Measurements from ENCODE around the gene LYRM4. TPM values are rescaled to one million over a fixed set of nuclear protein-coding genes. Genes with fewer than 3 reads are reported as not detected.

Gene LYRM4
- total RNA-seq, 1 donor, result 25.5 TPM

DNA sequence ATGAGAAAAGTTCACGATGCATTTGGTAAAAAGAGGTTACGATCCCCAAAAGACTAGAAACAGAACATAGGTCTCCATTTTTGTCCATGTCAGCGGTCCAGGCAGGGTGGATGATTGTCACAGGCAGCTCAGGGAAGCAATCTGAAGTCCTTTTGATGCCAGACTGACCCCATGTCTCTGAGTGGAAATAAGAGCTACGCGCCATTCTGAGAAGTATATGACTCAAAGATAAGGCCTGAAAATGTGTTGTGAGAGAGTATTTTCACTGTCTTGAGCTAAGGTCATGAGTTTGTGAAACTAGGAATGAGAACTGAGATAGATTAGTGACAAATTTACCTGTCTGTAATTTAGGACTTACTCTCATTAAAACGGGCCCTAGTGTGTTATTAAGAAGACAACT, 69.5 kb downstream of the LYRM4 start:
- no peak overlapping the region for H3K4me3 ChIP-seq (ENCODE audit: low read length)
- H3K27me3 ChIP-seq (ENCODE audit: insufficient read depth, low read length), result no peaks in the 10 kb centered on the region
- H3K4me1 ChIP-seq (ENCODE audit: insufficient read depth, low read length), result no peaks in the 10 kb centered on the region
- no peaks in the 10 kb centered on the region for H3K9me3 ChIP-seq (ENCODE audit: low read depth, low read length)

DNA sequence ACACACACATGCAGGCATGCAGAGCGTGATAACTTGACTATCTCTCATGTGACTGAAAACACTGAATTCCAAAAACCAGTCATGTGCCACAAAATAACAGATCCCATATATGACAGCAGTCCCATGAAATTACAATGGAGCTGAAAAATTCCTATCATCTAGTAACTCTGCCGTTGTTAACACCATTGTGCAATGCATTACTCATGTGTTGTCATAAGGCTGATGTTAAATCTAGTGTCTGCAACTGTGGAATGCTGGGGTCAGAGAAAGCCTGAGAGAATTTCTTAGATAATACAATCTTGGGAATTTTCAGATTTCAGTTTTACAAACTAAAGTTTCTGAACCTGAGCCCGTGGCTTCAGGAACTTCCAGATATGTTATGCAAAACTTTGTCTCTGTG, 70.2 kb downstream of the LYRM4 start:
- no peaks in the 10 kb centered on the region for H3K27me3 ChIP-seq (ENCODE audit: insufficient read depth, low read length)
- no peaks in the 10 kb centered on the region for H3K9me3 ChIP-seq (ENCODE audit: low read depth, low read length)
- H3K4me3 ChIP-seq (ENCODE audit: low read length), result no peak overlapping the region
- H3K4me1 ChIP-seq (ENCODE audit: insufficient read depth, low read length), result no peaks in the 10 kb centered on the region

DNA sequence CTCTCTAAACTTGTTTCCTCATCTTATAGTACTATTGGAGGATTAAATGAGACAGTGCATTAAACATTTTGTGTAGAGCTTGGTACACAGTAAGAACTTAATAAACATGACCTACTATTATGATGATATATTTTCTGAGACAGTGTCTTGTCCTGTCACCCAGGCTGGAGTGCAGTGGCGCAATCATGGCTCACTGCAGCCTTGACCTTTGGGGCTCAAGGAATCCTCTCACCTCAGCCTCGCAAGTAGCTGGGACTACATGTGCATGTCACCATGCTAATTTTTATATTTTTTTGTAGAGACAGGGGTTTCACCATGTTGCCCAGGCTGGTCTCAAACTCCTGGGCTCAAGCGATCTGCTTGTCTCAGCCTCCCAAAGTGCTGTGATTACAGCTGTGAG, 72.1 kb downstream of the LYRM4 start:
- no peak overlapping the region for H3K4me3 ChIP-seq (ENCODE audit: low read length)
- no peaks in the 10 kb centered on the region for H3K9me3 ChIP-seq (ENCODE audit: low read depth, low read length)
- no peaks in the 10 kb centered on the region for H3K27me3 ChIP-seq (ENCODE audit: insufficient read depth, low read length)
- no peaks in the 10 kb centered on the region for H3K4me1 ChIP-seq (ENCODE audit: insufficient read depth, low read length)

DNA sequence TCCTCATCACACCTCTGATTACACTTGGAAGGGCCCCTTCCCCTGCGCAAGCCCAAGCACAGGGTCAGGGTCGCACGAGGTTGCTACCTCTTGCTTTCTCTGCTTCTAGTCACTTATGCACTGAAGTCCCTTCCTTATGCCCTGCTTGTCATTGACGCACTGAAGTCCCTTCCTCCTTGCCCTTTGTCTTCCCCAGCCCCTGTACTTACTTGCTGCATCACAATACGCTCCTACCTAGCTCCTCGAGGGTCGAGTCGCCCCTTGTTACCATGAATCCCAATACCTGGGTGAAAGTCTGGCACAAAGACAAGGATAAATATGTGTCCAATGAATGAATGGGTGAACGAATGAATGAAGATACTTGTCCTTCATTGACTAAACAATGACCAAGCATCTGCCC, 75.9 kb downstream of the LYRM4 start:
- Histone ChIP-seq H3K4me1 (ENCODE audit: insufficient read depth, low read length) (peaks cover 7% of the 10 kb centered on the region), H3K9me3 (ENCODE audit: low read depth, low read length) (no peaks in the 10 kb centered on the region), H3K27me3 (ENCODE audit: insufficient read depth, low read length) (no peaks in the 10 kb centered on the region)

DNA sequence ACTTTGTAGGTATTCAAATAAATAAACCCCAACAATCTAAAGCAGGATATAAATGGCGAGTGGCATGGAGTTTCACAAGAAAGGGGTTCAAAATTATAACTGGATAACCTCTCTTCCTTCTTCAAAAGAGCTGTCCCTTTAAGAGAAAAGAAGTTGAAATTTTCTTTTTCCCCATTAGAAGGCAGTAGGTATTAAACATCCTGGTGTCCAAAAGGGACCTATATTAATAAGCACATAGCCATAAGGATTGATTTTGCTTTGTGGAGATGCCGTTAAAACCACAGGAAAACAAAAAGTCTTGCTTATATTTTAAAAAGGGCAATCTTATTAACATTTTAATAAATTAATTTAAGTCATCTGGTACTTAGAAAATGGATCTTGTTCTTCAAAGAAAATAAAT, 76.5 kb downstream of the LYRM4 start:
- Histone ChIP-seq H3K4me3 (ENCODE audit: low read length) (no peak overlapping the region), H3K9me3 (ENCODE audit: low read depth, low read length) (no peaks in the 10 kb centered on the region), H3K4me1 (ENCODE audit: insufficient read depth, low read length) (peaks cover 7% of the 10 kb centered on the region), H3K27me3 (ENCODE audit: insufficient read depth, low read length) (no peaks in the 10 kb centered on the region)

More for the DNA sequence above, 75.9 kb downstream of the LYRM4 start:
- H3K4me3 ChIP-seq (ENCODE audit: low read length), result no peak overlapping the region

DNA sequence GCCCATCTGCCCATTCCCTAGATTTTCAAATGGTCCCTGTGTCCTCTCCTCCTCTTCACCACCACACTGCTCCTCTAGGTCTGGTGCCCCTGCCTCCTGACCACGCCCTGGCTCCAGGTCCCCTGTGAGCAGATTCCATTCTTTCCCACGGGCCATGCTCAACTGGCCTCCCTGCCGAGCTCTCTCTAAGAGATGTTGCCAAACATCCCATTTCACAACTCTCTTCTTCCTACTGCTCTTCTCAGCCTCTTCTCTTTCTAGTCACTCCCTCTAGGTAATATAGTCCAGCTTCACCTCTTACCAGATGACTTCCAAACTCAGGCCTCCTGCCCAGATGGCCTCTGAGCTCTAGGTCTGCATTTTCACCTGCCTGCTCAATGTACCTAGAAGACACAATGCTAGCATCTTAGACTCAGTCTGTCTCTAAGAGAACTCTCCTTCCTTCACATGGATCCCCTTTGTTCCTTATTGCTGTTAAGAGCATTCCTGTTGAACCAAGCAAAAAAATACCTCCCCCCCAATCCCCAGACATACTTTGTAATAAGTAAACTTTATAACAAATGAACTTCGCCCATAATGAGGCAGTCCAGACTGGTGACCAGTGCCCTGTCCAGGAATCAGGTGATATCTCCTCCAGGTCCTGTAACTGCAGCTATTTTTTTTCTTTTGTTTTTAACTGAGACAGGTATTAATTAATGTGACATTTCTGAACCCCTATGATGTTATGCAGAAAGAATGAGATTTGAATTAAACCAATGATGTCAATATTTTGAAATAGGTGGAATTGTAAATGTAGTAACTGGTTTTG, 79.0 kb downstream of the LYRM4 start:
- H3K4me3 ChIP-seq (ENCODE audit: low read length), result no peak overlapping the region
- H3K4me1 ChIP-seq (ENCODE audit: insufficient read depth, low read length), result peaks cover 13% of the 10 kb centered on the region
- H3K27me3 ChIP-seq (ENCODE audit: insufficient read depth, low read length), result no peaks in the 10 kb centered on the region
- no peaks in the 10 kb centered on the region for H3K9me3 ChIP-seq (ENCODE audit: low read depth, low read length)

DNA sequence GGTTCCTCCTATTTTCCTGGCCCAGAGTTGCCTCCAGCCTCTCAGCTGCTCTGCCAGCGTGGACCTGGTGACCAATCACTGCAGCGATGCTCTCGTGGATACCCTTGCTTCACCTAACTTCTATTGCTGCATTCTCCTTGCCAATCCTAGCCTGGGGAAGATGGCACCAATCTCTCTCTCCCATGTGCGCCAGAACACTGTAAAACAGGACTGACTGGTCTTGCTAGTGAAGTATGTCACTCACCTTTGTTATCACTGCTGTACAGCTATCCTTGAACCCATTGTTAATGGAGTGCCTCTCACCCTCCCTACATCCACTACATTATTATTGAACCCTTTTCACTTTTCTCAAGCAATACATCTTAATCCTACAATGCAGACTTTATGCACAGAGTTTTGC, 80.1 kb downstream of the LYRM4 start:
- Histone ChIP-seq H3K27me3 (ENCODE audit: insufficient read depth, low read length) (no peaks in the 10 kb centered on the region), H3K9me3 (ENCODE audit: low read depth, low read length) (no peaks in the 10 kb centered on the region), H3K4me1 (ENCODE audit: insufficient read depth, low read length) (peaks cover 22% of the 10 kb centered on the region), H3K4me3 (ENCODE audit: low read length) (no peak overlapping the region)

DNA sequence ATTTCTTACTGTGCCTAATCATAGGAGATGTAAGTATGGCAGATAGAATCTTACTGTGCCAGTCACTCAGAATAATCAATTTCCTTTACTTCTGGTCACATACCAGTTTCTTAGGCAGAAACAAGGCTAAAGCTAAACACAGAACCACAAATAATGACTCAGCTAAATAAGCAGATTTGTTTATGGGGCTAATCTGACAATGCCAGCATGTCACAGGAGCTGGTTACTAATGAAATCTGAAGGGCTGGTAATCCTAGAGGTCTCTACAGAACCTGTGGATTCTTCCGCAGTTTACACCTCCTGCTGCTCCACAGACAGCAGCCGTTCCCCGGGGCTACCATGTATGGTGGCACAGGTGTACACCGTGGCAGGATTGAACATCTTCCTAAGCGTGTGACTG, 80.8 kb downstream of the LYRM4 start:
- no peaks in the 10 kb centered on the region for H3K27me3 ChIP-seq (ENCODE audit: insufficient read depth, low read length)
- no peaks in the 10 kb centered on the region for H3K9me3 ChIP-seq (ENCODE audit: low read depth, low read length)
- H3K4me3 ChIP-seq (ENCODE audit: low read length), result no peak overlapping the region
- peaks cover 29% of the 10 kb centered on the region for H3K4me1 ChIP-seq (ENCODE audit: insufficient read depth, low read length)

DNA sequence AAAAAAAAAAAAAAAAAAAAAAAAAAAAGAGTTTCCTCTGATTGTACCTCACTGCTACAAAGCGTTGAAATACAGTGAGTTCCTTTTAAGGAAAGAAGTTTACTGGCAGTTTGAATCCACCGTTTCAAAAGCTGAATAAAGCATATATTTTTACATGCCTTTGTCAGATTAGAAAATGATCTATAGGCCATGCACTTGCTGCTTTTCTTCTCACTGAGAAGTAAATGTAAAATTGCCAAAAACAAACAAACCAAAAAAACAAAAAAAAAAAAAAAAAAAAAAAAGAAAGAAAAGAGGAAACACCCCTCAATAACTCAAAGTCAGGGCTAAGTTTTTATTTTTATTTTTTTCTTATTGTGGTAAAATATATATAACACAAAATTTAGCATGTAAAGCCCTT, 81.9 kb downstream of the LYRM4 start:
- Histone ChIP-seq H3K9me3 (ENCODE audit: low read depth, low read length) (no peaks in the 10 kb centered on the region), H3K4me1 (ENCODE audit: insufficient read depth, low read length) (peaks cover 39% of the 10 kb centered on the region), H3K27me3 (ENCODE audit: insufficient read depth, low read length) (no peaks in the 10 kb centered on the region), H3K4me3 (ENCODE audit: low read length) (no peak overlapping the region)

DNA sequence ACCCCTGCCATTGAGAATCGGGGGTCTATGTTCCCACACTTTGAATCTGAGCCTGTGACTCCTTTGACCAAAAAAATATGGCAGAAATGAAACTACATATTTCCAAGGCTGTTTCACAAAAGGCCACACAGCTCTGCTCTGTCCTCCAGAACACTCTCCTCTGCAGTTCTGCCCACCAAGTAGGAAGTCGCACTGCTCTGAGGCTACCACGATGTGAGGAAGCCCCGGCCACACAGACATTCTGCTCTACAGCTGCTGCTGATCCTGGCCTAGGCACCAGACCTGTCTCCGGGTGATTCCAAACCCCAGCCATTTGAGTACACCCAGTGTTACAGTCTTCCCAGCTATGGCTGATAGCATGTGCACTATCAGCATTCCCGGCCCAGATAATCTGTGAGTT, 85.1 kb downstream of the LYRM4 start:
- Histone ChIP-seq H3K9me3 (ENCODE audit: low read depth, low read length) (no peaks in the 10 kb centered on the region), H3K27me3 (ENCODE audit: insufficient read depth, low read length) (no peaks in the 10 kb centered on the region), H3K4me3 (ENCODE audit: low read length) (no peak overlapping the region), H3K4me1 (ENCODE audit: insufficient read depth, low read length) (peaks cover 34% of the 10 kb centered on the region)

DNA sequence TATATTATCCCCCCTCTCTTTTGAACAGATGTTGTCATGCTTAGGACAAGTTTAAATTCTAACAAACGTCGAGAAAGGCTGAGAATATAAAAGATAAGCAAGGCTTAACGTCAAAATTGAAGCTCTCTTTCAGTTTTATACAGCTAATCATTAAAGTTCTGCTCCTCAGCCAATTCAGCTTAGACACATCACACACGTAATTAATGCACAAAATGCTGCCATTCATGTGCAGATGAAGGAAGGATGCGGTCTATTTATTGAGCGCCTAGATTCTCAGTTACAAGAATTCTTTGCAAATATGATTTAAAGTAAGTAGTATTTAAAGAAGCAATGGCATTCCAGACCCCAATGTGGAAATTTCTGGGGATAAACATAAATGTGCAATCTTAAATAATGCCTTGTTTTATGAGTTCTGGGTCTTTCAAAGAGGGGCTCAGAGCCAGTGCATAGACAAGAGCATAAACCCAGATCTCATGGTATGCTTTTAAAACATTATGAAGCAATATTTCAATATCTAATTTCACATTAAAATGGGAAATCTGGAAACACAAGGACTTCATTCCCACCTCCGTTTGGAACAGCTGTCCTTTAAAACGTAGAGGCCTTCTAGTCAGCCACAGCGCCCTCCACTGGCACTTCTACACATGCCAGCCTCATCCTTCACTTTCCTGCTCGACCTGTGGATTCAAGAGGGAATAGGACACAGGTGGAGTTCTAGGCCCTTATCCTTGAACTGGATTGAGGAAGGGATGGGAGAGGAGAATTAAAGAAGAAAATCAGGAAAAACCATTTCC, 85.8 kb downstream of the LYRM4 start:
- H3K9me3 ChIP-seq (ENCODE audit: low read depth, low read length), result no peaks in the 10 kb centered on the region
- H3K4me3 ChIP-seq (ENCODE audit: low read length), result no peak overlapping the region
- H3K27me3 ChIP-seq (ENCODE audit: insufficient read depth, low read length), result no peaks in the 10 kb centered on the region
- peaks cover 34% of the 10 kb centered on the region for H3K4me1 ChIP-seq (ENCODE audit: insufficient read depth, low read length)

DNA sequence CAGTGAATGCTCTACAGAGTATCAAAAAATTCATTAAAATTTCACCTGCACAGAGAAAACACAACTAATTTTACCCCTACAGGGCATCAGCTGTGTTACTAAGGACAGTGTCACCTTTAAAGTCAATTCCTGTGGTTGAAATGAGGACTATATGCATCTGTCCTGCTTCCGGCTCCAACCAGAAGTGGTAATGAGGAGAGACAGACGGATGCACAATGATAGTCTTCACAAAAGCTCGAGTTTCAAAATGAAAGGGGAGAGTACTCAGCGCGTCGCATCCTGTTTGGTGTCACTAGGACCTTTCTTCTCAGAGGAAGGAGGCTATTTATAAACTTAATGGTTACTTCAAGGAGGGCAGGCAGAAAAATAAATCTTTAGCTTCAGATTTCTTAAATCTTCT, 86.5 kb downstream of the LYRM4 start:
- Histone ChIP-seq H3K9me3 (ENCODE audit: low read depth, low read length) (no peaks in the 10 kb centered on the region), H3K4me3 (ENCODE audit: low read length) (peak overlapping the region; percentile 9), H3K27me3 (ENCODE audit: insufficient read depth, low read length) (no peaks in the 10 kb centered on the region), H3K4me1 (ENCODE audit: insufficient read depth, low read length) (peaks cover 34% of the 10 kb centered on the region)

DNA sequence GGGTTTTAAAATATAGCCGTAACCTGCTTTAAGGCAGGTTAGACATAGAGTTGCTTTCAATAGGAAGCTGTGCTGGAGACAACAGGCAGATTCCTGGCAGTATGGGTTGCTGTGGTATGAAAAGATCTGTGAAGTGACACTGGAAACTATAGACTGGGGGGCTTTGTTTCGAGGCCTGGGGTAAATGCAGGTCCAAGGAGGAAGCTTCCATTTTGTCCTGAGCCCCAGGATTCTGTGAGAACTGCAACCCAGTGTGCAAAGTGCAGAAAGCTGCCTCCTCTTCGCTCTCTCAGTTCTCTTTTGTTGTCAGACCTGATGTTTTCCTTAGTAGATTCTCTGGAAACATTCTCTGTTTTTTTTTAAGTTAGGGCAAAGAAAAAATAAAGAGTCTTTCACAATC, 86.9 kb downstream of the LYRM4 start:
- H3K27me3 ChIP-seq (ENCODE audit: insufficient read depth, low read length), result no peaks in the 10 kb centered on the region
- no peaks in the 10 kb centered on the region for H3K9me3 ChIP-seq (ENCODE audit: low read depth, low read length)
- no peak overlapping the region for H3K4me3 ChIP-seq (ENCODE audit: low read length)
- peaks cover 34% of the 10 kb centered on the region for H3K4me1 ChIP-seq (ENCODE audit: insufficient read depth, low read length)

DNA sequence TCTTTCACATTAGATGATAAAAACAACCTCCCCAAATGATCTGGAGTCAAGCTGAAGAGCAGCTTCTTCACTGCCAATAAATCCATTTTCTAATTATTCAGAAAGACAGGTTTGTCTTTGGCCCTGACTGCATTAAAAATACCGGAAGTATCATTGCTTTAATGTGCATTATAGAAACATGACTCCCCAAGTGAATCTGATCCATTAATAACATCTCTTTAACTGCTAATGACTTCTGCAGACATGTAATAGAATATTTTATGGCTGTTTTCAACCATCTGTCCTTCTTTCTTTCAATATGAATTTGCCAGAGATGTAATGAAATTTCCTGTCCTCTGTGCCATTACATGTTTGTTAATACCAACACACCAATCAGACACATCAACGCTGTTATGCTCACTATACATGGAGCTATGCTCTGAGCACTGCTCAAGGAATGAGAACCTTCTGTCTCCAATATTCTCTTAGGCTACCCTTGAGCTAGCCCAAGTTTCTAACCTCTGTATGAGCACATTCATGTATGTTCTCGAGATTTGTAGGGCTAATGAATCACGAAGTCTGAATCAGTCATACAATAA, 87.8 kb downstream of the LYRM4 start:
- H3K4me3 ChIP-seq (ENCODE audit: low read length), result no peak overlapping the region
- H3K9me3 ChIP-seq (ENCODE audit: low read depth, low read length), result no peaks in the 10 kb centered on the region
- peaks cover 34% of the 10 kb centered on the region for H3K4me1 ChIP-seq (ENCODE audit: insufficient read depth, low read length)
- no peaks in the 10 kb centered on the region for H3K27me3 ChIP-seq (ENCODE audit: insufficient read depth, low read length)

DNA sequence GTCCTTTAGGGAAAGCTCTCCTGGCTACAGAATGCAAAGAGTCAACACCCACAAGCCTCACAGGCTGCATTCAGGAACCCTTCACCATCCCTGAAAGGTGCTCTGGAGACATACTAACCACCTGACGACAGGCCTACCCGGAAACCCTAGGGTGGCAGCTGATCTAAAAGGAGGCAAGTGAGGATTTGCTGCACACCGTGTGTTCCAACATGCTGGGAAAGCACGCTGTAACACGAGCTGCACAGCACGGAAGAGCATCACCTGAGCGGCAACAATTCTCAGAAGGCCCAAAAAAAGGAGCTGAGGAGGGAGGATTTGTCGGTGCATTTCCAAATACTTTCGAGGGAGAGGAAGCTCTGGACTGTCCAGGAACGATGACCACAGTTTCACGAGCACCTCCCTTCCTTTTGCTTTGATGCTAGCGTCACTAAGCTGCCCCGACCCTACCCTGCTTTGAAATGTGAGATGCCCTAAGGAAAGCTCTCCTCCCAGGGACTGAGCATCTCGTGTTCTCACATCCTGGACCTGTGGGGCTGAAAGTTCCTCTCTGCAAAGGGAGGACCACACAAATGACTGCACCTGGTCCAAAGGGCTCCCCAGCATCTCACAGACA, 88.6 kb downstream of the LYRM4 start:
- Histone ChIP-seq H3K9me3 (ENCODE audit: low read depth, low read length) (no peaks in the 10 kb centered on the region), H3K4me1 (ENCODE audit: insufficient read depth, low read length) (peaks cover 31% of the 10 kb centered on the region), H3K4me3 (ENCODE audit: low read length) (no peak overlapping the region)

More for the DNA sequence above, 88.6 kb downstream of the LYRM4 start:
- no peaks in the 10 kb centered on the region for H3K27me3 ChIP-seq (ENCODE audit: insufficient read depth, low read length)
